Ammon's horn (tissue), 1 donor: Measurements from ENCODE around the gene DHRS4L2.
"Not testable (repeated sequence)": the region's sequence is repeated elsewhere in the genome, so short reads cannot be mapped to it uniquely, and the experiment has no call there.

ENCODE experiments used
- DNase-seq: peaks from one replicate; pipeline ENCODE4 v3.0.0-alpha.2; 2016; ENCODE audit warnings: low spot score

The DHRS4L2 gene

GRCh38 chr14:23973178-23973577 is 15.6 kb upstream of the DHRS4L2 start:
- not testable (repeated sequence) for DNase-seq

- not testable (repeated sequence) for DNase-seq
These were observed 14.7 kb upstream of the DHRS4L2 start for GRCh38 chr14:23974041-23974440.

- DNase-seq: not testable (repeated sequence)
These were observed 11.5 kb upstream of the DHRS4L2 start for GRCh38 chr14:23977208-23977607.

GRCh38 chr14:23981951-23982813 is 6.5 kb upstream of the DHRS4L2 start:
- not testable (repeated sequence) for DNase-seq

- no peak for DNase-seq
These were observed 3.7 kb upstream of the DHRS4L2 start for GRCh38 chr14:23984891-23985602.

GRCh38 chr14:23988223-23988606 is 514 bp upstream of the DHRS4L2 start:
- DNase-seq: not testable (repeated sequence)

GRCh38 chr14:23989734-23990445 is 1.2 kb downstream of the DHRS4L2 start:
- peak; percentile 54 for DNase-seq

GRCh38 chr14:23990961-23991360 is 2.2 kb downstream of the DHRS4L2 start:
- DNase-seq: not testable (repeated sequence)

GRCh38 chr14:23993042-23993441 is 4.3 kb downstream of the DHRS4L2 start:
- DNase-seq: not testable (repeated sequence)

GRCh38 chr14:23996009-23996408 is 7.3 kb downstream of the DHRS4L2 start:
- DNase-seq: not testable (repeated sequence)

- not testable (repeated sequence) for DNase-seq
These were observed 8.1 kb downstream of the DHRS4L2 start for GRCh38 chr14:23996825-23997224.

- not testable (repeated sequence) for DNase-seq
These were observed 10.9 kb downstream of the DHRS4L2 start for GRCh38 chr14:23999640-24000039.

GRCh38 chr14:24001078-24001477 is 12.3 kb downstream of the DHRS4L2 start:
- not testable (repeated sequence) for DNase-seq

- not testable (repeated sequence) for DNase-seq
These were observed 12.9 kb downstream of the DHRS4L2 start for GRCh38 chr14:24001679-24002078.

- DNase-seq: not testable (repeated sequence)
These were observed 17.7 kb downstream of the DHRS4L2 start for GRCh38 chr14:24006471-24006816.

- not testable (repeated sequence) for DNase-seq
These were observed 18.3 kb downstream of the DHRS4L2 start for GRCh38 chr14:24006817-24007652.

- DNase-seq: no peak
These were observed 22.3 kb downstream of the DHRS4L2 start for GRCh38 chr14:24011051-24011450.

GRCh38 chr14:24012726-24013273 is 24.1 kb downstream of the DHRS4L2 start:
- DNase-seq: not testable (repeated sequence)

GRCh38 chr14:24013654-24014514 is 25.2 kb downstream of the DHRS4L2 start:
- peak; percentile 86 for DNase-seq

GRCh38 chr14:24015745-24016144 is 27.0 kb downstream of the DHRS4L2 start:
- not testable (repeated sequence) for DNase-seq
